K562 (cell line): Measurements from ENCODE around the gene PRICKLE3. TPM values are rescaled to one million over a fixed set of nuclear protein-coding genes. Genes with fewer than 3 reads are reported as not detected.

Experiments
- ATAC-seq: fragments of 200-7000 bp; cut with Tn5 transposase; 3 replicates; pipeline ENCODE4 v1.9.1; 2020; ENCODE audit warnings: moderate library complexity
- BruUV-seq: library from RNA; stranded (reverse); fragments of 400-500 nt; replicated peaks from 2 replicates; lab custom pipeline; 2021; lab: Mats Ljungman, UMichigan
- CTCF ChIA-PET: fragments of 300-600 bp; formaldehyde crosslinking; extraction: SDS; loops from one replicate; lab custom pipeline; 2021; ENCODE audit warnings: low intra/inter-chr PET ratio; lab: Yijun Ruan, JAX
- POLR2A ChIA-PET: fragments of 300-600, 350-650 bp; sonication (Branson Sonifier 250); formaldehyde crosslinking; extraction: SDS; loops from one replicate; lab custom pipeline; 2021; ENCODE audit warnings: antibody characterized with exemption, inconsistent platforms; lab: Yijun Ruan, JAX
- DNase-seq, 4 experiments: peaks; one replicate each; pipeline versions ENCODE4 v3.0.0 to v3.0.0-alpha.2; 2011 to 2018; ENCODE audit warnings: low spot score in 3 of 4, mixed read lengths in 3 of 4; ENCODE audit errors: extremely low read depth in 1 of 4
- FAIRE-seq: peaks from 2 replicates; lab custom pipeline; 2011; peaks lifted over from hg19 to GRCh38; lab: Jason Lieb, UNC
- H2AFZ ChIP-seq: 2 replicates; pipeline ENCODE4 v1.6.0; 2011; ENCODE audit warnings: low read depth, low read length, control low read depth, inconsistent platforms
- H3K27ac ChIP-seq: fragments of 200-600 bp; 3 replicates; pipeline ENCODE4 v1.8.0; 2011; ENCODE audit warnings: low read depth, mild to moderate bottlenecking, control low read depth, inconsistent platforms, low read length, moderate library complexity, mixed read lengths; ENCODE audit errors: extremely low read depth
- H3K27me3 ChIP-seq, 2 experiments: fragments of 300-600 bp in 1 of 2; 2 replicates in 1 of 2; 3 replicates in 1 of 2; pipeline versions ENCODE4 v1.6.0 to v1.8.0; 2011; ENCODE audit warnings: inconsistent platforms in 2 of 2, low read length in 2 of 2, mild to moderate bottlenecking in 1 of 2, mixed read lengths in 1 of 2, moderate library complexity in 1 of 2; ENCODE audit not compliant: control insufficient read depth in 2 of 2, insufficient read depth in 2 of 2
- H3K36me3 ChIP-seq: fragments of 300-600 bp; 3 replicates; pipeline ENCODE4 v1.8.0; 2011; ENCODE audit warnings: mild to moderate bottlenecking, low read length, inconsistent platforms; ENCODE audit not compliant: control insufficient read depth, insufficient read depth
- H3K4me1 ChIP-seq, 2 experiments: fragments of 200-600 bp in 1 of 2; replicated peaks in 1 of 2; 2 replicates in 1 of 2; 3 replicates in 1 of 2; pipeline versions ENCODE4 v1.5.1 to v1.8.0; 2011; ENCODE audit warnings: inconsistent platforms in 2 of 2, low read length in 2 of 2, mild to moderate bottlenecking in 1 of 2, mixed read lengths in 1 of 2, moderate library complexity in 1 of 2; ENCODE audit not compliant: control insufficient read depth in 2 of 2, insufficient read depth in 2 of 2
- H3K4me2 ChIP-seq: 2 replicates; pipeline ENCODE4 v1.6.1; 2011; ENCODE audit warnings: low read length, control low read depth, inconsistent platforms, mixed read lengths; ENCODE audit not compliant: insufficient read depth
- H3K4me3 ChIP-seq: fragments of 200-600 bp; sonication (generic), shearing (Covaris generic); 2 replicates; pipeline ENCODE4 v1.5.1; 2016; ENCODE audit warnings: control low read depth, inconsistent platforms
- H3K79me2 ChIP-seq: fragments of 200-600 bp; 3 replicates; pipeline ENCODE4 v1.8.0; 2011; ENCODE audit warnings: low read length, inconsistent platforms; ENCODE audit not compliant: control insufficient read depth, insufficient read depth
- H3K9ac ChIP-seq, 2 experiments: 2 replicates each; pipeline versions ENCODE4 v1.6.0 to v1.6.1; 2011; ENCODE audit warnings: low read depth in 2 of 2, low read length in 2 of 2, control low read depth in 1 of 2, inconsistent platforms in 1 of 2, mild to moderate bottlenecking in 1 of 2, mixed read lengths in 1 of 2; ENCODE audit not compliant: insufficient read depth in 1 of 2
- H3K9me1 ChIP-seq: one replicate; pipeline ENCODE4 v1.6.0; 2011; ENCODE audit warnings: inconsistent platforms, mild to moderate bottlenecking, low read length, moderate library complexity; ENCODE audit not compliant: control insufficient read depth, insufficient read depth
- H3K9me3 ChIP-seq: replicated peaks from 2 replicates; pipeline ENCODE4 v1.5.1; 2011; ENCODE audit warnings: low read depth, low read length, inconsistent platforms; ENCODE audit not compliant: control insufficient read depth, insufficient read depth
- H4K20me1 ChIP-seq: replicated peaks from 2 replicates; pipeline ENCODE4 v1.6.1; 2011; ENCODE audit warnings: low read length, inconsistent platforms, mixed read lengths; ENCODE audit not compliant: control insufficient read depth, insufficient read depth
- ILF3 ChIP-seq: fragments of 450-650 bp; IDR thresholded peaks from 2 replicates; pipeline ENCODE4 v1.6.1; 2018; ENCODE audit warnings: antibody characterized with exemption, mild to moderate bottlenecking, moderate library complexity, borderline replicate concordance
- MED1 ChIP-seq: sonication (generic); formaldehyde crosslinking; IDR thresholded peaks from 2 replicates; pipeline ENCODE4 v1.8.1; 2023; ENCODE audit warnings: missing genetic modification reagents, borderline replicate concordance
- POLR2AphosphoS5 ChIP-seq: IDR thresholded peaks from 2 replicates; pipeline ENCODE4 v1.6.1; 2011; ENCODE audit warnings: mild to moderate bottlenecking, low read depth, low read length, moderate library complexity; ENCODE audit not compliant: control insufficient read depth, insufficient read depth
- POLR3G ChIP-seq: IDR thresholded peaks from 2 replicates; pipeline ENCODE4 v1.6.1; 2011; ENCODE audit not compliant: insufficient read length, insufficient replicate concordance; ENCODE audit errors: extremely low read depth
- THAP12 ChIP-seq: fragments of 250-450 bp; sonication (Bioruptor Pico); IDR thresholded peaks from 2 replicates; pipeline ENCODE4 v1.9.0; 2021; ENCODE audit warnings: mild to moderate bottlenecking, inconsistent platforms
- ZBTB9 ChIP-seq: fragments of 450-650 bp; formaldehyde crosslinking; IDR thresholded peaks from 2 replicates; pipeline ENCODE4 v1.4.0; 2020; ENCODE audit warnings: mild to moderate bottlenecking, moderate library complexity
- ZNF778 ChIP-seq: fragments of 450-650 bp; formaldehyde crosslinking; IDR thresholded peaks from 2 replicates; pipeline ENCODE4 v1.4.0; 2020; ENCODE audit warnings: mild to moderate bottlenecking, moderate library complexity
- WGBS: fragments of 100-300 bp; shearing (Covaris generic); methylation state at CpG from one replicate; pipeline ENCODE4 v1.1.6; 2016; ENCODE audit warnings: low coverage, mixed read lengths; ENCODE audit not compliant: insufficient coverage; ENCODE audit errors: missing lambda C conversion rate; 5-methylcytosine and 5-hydroxymethylcytosine counted together
- in situ Hi-C: fragments of 300-500 bp; cut with MboI; formaldehyde crosslinking; loops from 4 replicates; pipeline ENCODE4 v1.15.0; 2018; ENCODE audit warnings: inconsistent platforms, mixed read lengths
- intact Hi-C: fragments of 100-400 bp; cut with micrococcal nuclease; formaldehyde crosslinking; loops from 2 replicates; pipeline ENCODE4 v1.14.2; 2022
- polyA plus RNA-seq, 8 experiments: library from polyadenylated mRNA; depleted of rRNA in 4 of 8; stranded (reverse) in 5 of 8; unstranded in 3 of 8; fragments of >200 nt; fragmentation: Nextera tagmentation in 2 of 8; fragmentation: Illumina TruSeq in 1 of 8; extraction: Ambion mirVana in 2 of 8; extraction: Trizol in 1 of 8; gene quantifications; 2 replicates each; pipeline versions ENCODE4 v1.2.1 to v1.2.3, GENCODE V29; 2011 to 2014; ENCODE audit warnings: inconsistent platforms in 1 of 8, missing spikeins in 1 of 8
- total RNA-seq, 7 experiments: library from RNA; depleted of rRNA in 6 of 7; stranded (reverse); fragments of >200 nt in 6 of 7; fragmentation: Illumina TruSeq in 2 of 7; extraction: Trizol in 2 of 7; gene quantifications; 2 replicates each; pipeline versions ENCODE4 v1.2.1 to v1.2.3, GENCODE V29; 2011 to 2021; ENCODE audit warnings: low replicate concordance in 1 of 7
- TF ChIP-seq, protein P1 (sequence below): fragments of 450-650 bp; IDR thresholded peaks from 2 replicates; pipeline ENCODE4 v1.6.1; 2016; ENCODE audit warnings: low read depth

Gene PRICKLE3
- total and polyA plus RNA-seq, 9 of the 15 experiments (the other 6 are each of a cell fraction or from before 2014, with no cell fraction given), result 1.1 to 44.3 (median 14.0) TPM

GRCh38 chrX:49208399-49208798 is 22.2 kb upstream of the PRICKLE3 start:
- no peak for FAIRE-seq
- no peak for ATAC-seq
- in situ Hi-C loops, result no loop called here

More at GRCh38 chrX:49208399-49208798, 22.2 kb upstream of the PRICKLE3 start:
- TF ChIP-seq ZBTB9 (CRISPR knock-in tag), result no peak
- TF ChIP-seq ILF3, result no peak
- no peak for TF ChIP-seq POLR2AphosphoS5
- no peak for TF ChIP-seq MED1
- TF ChIP-seq ZNF778 (CRISPR knock-in tag), result no peak
- TF ChIP-seq, protein P1, sequence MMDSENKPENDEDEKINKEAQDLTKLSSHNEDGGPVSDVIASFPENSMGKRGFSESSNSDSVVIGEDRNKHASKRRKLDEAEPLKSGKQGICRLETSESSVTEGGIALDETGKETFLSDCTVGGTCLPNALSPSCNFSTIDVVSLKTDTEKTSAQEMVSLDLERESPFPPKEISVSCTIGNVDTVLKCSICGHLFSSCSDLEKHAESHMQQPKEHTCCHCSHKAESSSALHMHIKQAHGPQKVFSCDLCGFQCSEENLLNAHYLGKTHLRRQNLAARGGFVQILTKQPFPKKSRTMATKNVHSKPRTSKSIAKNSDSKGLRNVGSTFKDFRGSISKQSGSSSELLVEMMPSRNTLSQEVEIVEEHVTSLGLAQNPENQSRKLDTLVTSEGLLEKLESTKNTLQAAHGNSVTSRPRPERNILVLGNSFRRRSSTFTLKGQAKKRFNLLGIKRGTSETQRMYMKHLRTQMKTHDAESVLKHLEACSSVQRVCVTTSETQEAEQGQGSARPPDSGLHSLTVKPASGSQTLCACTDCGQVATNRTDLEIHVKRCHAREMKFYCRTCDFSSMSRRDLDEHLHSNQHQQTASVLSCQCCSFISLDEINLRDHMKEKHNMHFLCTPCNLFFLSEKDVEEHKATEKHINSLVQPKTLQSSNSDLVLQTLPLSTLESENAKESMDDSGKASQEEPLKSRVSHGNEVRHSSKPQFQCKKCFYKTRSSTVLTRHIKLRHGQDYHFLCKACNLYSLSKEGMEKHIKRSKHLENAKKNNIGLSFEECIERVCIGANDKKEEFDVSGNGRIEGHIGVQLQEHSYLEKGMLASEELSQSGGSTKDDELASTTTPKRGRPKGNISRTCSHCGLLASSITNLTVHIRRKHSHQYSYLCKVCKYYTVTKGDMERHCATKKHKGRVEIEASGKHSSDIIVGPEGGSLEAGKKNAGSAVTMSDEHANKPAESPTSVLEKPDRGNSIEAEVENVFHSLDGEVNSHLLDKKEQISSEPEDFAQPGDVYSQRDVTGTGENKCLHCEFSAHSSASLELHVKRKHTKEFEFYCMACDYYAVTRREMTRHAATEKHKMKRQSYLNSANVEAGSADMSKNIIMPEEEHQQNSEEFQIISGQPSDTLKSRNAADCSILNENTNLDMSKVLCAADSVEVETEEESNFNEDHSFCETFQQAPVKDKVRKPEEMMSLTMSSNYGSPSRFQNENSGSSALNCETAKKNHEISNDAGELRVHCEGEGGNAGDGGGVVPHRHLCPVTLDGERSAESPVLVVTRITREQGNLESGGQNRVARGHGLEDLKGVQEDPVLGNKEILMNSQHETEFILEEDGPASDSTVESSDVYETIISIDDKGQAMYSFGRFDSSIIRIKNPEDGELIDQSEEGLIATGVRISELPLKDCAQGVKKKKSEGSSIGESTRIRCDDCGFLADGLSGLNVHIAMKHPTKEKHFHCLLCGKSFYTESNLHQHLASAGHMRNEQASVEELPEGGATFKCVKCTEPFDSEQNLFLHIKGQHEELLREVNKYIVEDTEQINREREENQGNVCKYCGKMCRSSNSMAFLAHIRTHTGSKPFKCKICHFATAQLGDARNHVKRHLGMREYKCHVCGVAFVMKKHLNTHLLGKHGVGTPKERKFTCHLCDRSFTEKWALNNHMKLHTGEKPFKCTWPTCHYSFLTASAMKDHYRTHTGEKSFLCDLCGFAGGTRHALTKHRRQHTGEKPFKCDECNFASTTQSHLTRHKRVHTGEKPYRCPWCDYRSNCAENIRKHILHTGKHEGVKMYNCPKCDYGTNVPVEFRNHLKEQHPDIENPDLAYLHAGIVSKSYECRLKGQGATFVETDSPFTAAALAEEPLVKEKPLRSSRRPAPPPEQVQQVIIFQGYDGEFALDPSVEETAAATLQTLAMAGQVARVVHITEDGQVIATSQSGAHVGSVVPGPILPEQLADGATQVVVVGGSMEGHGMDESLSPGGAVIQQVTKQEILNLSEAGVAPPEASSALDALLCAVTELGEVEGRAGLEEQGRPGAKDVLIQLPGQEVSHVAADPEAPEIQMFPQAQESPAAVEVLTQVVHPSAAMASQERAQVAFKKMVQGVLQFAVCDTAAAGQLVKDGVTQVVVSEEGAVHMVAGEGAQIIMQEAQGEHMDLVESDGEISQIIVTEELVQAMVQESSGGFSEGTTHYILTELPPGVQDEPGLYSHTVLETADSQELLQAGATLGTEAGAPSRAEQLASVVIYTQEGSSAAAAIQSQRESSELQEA, result no peak
- TF ChIP-seq THAP12 (CRISPR knock-in tag), result no peak
- no peak for TF ChIP-seq POLR3G
- no peaks in the 10 kb centered on the region for H3K79me2 ChIP-seq
- no peaks in the 10 kb centered on the region for H3K9me1 ChIP-seq
- no peak overlapping the region for H3K4me3 ChIP-seq
- BruUV-seq, result no TSS peak
- no peaks in the 10 kb centered on the region for H4K20me1 ChIP-seq
- H3K36me3 ChIP-seq, result no peaks in the 10 kb centered on the region
- H3K4me2 ChIP-seq, result no peak overlapping the region
- H3K27me3 ChIP-seq, result no peaks in the 10 kb centered on the region
- ChIA-PET POLR2A (interaction anchor here (0.6 kb wide), 1 partner anchor 713 kb away, joined by 4 read pairs; no protein-coding TSS in a partner anchor), CTCF (interaction anchor here (0.7 kb wide), 1 partner anchor 383 kb away, joined by 6 read pairs; no protein-coding TSS in a partner anchor)
- H2AFZ ChIP-seq, result no peak overlapping the region
- 0 out of 4 replicates have a peak overlapping the region, but pooled peaks of 1 of the 2 experiments have one; percentile 8 for H3K9ac ChIP-seq
- H3K27ac ChIP-seq, result no peak overlapping the region
- H3K9me3 ChIP-seq, result no peaks in the 10 kb centered on the region
- H3K4me1 ChIP-seq, result peaks cover 0 to 11% of the 10 kb centered on the region in 2 experiments; a peak in 3 of 5 replicates
- WGBS, result 63% methylated on average over 5 of the region's 5 CpGs
- no peak for DNase-seq
- intact Hi-C loops, result no loop called here
